ENCODE measurements around the gene SORCS2. TPM values are rescaled to one million over a fixed set of nuclear protein-coding genes. Genes with fewer than 3 reads are reported as not detected.

The SORCS2 gene
- total RNA-seq, 5 donors from 2014 or later (not counting 1 experiment from before 2014, with no cell fraction given) = 0.22 TPM; not detected in 4

DNA sequence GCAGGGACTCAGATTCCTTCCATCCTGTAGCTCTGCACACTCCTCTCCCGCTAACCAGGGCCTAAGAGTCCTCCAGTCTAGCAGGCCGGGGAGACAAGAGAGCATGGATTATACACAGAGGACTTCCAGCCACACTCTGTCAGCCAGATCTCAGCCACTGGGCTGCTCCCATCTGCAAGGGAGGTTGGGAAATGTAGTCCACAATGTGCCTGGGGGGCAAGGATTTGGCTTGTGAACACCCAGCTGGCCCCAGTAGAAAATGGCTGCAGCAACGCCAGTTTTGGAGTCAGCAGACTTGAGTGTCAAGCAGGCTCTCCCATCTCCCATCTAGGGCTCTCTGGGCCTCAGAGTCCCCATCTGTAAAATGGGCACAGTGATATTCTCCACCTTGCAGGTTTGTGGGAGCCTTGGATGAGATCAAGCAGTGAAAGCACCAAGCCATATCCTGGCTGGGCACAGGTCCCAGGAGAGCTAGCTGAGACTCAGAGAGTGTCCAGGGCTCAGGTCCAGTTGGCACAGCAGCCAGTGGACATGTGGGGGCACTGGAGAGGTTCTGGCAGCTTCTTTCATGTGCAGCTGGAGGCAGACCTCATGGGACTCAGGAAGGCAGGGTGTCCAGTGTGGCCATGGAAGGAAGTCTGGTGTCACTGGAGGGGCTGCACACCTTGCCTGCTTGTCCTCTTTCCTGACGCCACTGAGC, 227.8 kb downstream of the SORCS2 start:
- peaks cover 0 to 19% of the 10 kb centered on the region in 2 experiments for H3K27me3 ChIP-seq (replicated peaks in 1 of 2; ENCODE audit: control insufficient read depth in 2 of 2, extremely low read depth in 1 of 2, insufficient read depth in 2 of 2, low read length in 1 of 2)
- DNase-seq (peak in 1 of 35 experiments; percentile 1), ATAC-seq (replicated peaks in 1 of 4) (no peak)
- 44% methylated on average over 2 of the region's 4 CpGs for WGBS (ENCODE audit: insufficient coverage)
- ChIA-PET CTCF (no interaction called here), POLR2A (no interaction called here)
- Mint-ChIP-seq H3K27me3 (peaks cover 12% of the 10 kb centered on the region in 2 donors), H3K4me1 (no peaks in the 10 kb centered on the region), H3K27ac (no peak overlapping the region), H3K9me3 (peaks cover 0 to 8% (median 0%) of the 10 kb centered on the region in 3 donors), H3K36me3 (no peaks in the 10 kb centered on the region), H3K4me3 (no peak overlapping the region)
- H3K9me3 ChIP-seq = no peaks in the 10 kb centered on the region
- H3K4me1 ChIP-seq (ENCODE audit: control insufficient read depth in 1 of 2, extremely low read depth in 1 of 2, insufficient read depth in 2 of 2, low read length in 2 of 2) = no peaks in the 10 kb centered on the region
- no peak overlapping the region for H3K27ac ChIP-seq (ENCODE audit: low read length)
- H3K4me3 ChIP-seq (ENCODE audit: control insufficient read depth in 1 of 2, extremely low read depth in 1 of 2, low read length in 1 of 2) = no peak overlapping the region
- H3K36me3 ChIP-seq (ENCODE audit: control insufficient read depth in 2 of 2, extremely low read depth in 1 of 2, insufficient read depth in 1 of 2, low read length in 1 of 2) = no peaks in the 10 kb centered on the region

DNA sequence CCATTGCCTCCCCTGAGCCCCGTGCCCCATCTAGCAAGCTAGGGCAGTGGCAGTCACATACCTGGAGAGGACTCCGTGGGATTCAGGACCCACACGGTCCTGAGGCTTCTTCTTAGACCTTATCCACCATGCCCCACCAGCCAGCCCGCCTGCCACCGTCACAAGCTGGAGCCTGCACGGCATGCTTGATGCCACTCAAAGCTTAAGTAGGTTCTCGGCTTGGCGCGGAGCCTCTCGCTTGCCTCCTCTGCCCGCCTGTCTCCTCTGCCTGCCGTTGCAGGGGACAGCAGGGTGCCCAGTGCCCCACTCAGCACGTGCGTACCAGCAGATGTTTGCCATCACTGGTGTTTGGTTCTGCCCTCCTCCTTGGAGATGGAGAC, 228.3 kb downstream of the SORCS2 start:
- Histone ChIP-seq H3K4me1 (ENCODE audit: control insufficient read depth in 1 of 2, extremely low read depth in 1 of 2, insufficient read depth in 2 of 2, low read length in 2 of 2) (no peaks in the 10 kb centered on the region), H3K4me3 (ENCODE audit: control insufficient read depth in 1 of 2, extremely low read depth in 1 of 2, low read length in 1 of 2) (no peak overlapping the region), H3K9me3 (no peaks in the 10 kb centered on the region), H3K27me3 (replicated peaks in 1 of 2; ENCODE audit: control insufficient read depth in 2 of 2, extremely low read depth in 1 of 2, insufficient read depth in 2 of 2, low read length in 1 of 2) (peaks cover 0 to 19% of the 10 kb centered on the region in 2 experiments), H3K27ac (ENCODE audit: low read length) (no peak overlapping the region), H3K36me3 (ENCODE audit: control insufficient read depth in 2 of 2, extremely low read depth in 1 of 2, insufficient read depth in 1 of 2, low read length in 1 of 2) (no peaks in the 10 kb centered on the region)
- CTCF ChIA-PET = no interaction called here
- Mint-ChIP-seq H3K27ac (no peak overlapping the region), H3K9me3 (peaks cover 0 to 6% (median 0%) of the 10 kb centered on the region in 3 donors), H3K4me1 (no peaks in the 10 kb centered on the region), H3K36me3 (no peaks in the 10 kb centered on the region), H3K4me3 (no peak overlapping the region), H3K27me3 (peaks cover 9% of the 10 kb centered on the region in 2 donors)
- no peak for ATAC-seq (replicated peaks in 1 of 4)
- 75% methylated on average over 14 of the region's 14 CpGs for WGBS (ENCODE audit: insufficient coverage)
- peak in 1 of 35 experiments; percentile 22 for DNase-seq
- POLR2A ChIA-PET = no interaction called here

- H3K9me3 ChIP-seq = no peaks in the 10 kb centered on the region
- POLR2A ChIA-PET = no interaction called here
- no peaks in the 10 kb centered on the region for H3K36me3 ChIP-seq (ENCODE audit: control insufficient read depth in 2 of 2, extremely low read depth in 1 of 2, insufficient read depth in 1 of 2, low read length in 1 of 2)
- ATAC-seq (replicated peaks in 1 of 4) (no peak), DNase-seq (peak in 1 of 35 experiments; percentile 10)
- Mint-ChIP-seq H3K4me1 (no peaks in the 10 kb centered on the region), H3K9me3 (peaks cover 0 to 1% (median 0%) of the 10 kb centered on the region in 3 donors), H3K36me3 (no peaks in the 10 kb centered on the region), H3K27ac (no peak overlapping the region), H3K27me3 (peaks cover 4% of the 10 kb centered on the region in 2 donors), H3K4me3 (no peak overlapping the region)
- no peak overlapping the region for H3K27ac ChIP-seq (ENCODE audit: low read length)
- H3K4me3 ChIP-seq (ENCODE audit: control insufficient read depth in 1 of 2, extremely low read depth in 1 of 2, low read length in 1 of 2) = no peak overlapping the region
- H3K27me3 ChIP-seq (replicated peaks in 1 of 2; ENCODE audit: control insufficient read depth in 2 of 2, extremely low read depth in 1 of 2, insufficient read depth in 2 of 2, low read length in 1 of 2) = peaks cover 0 to 16% of the 10 kb centered on the region in 2 experiments
- CTCF ChIA-PET = no interaction called here
- no peaks in the 10 kb centered on the region for H3K4me1 ChIP-seq (ENCODE audit: control insufficient read depth in 1 of 2, extremely low read depth in 1 of 2, insufficient read depth in 2 of 2, low read length in 2 of 2)
- WGBS (ENCODE audit: insufficient coverage) = 85% methylated on average over 11 of the region's 24 CpGs
These were observed 229.2 kb downstream of the SORCS2 start for GRCh38 chr4:7421356-7422150.

- no peak overlapping the region for H3K27ac Mint-ChIP-seq
- H3K4me3 Mint-ChIP-seq = no peak overlapping the region
- POLR2A ChIA-PET = no interaction called here
- H3K27me3 Mint-ChIP-seq = peaks cover 4 to 6% of the 10 kb centered on the region in 2 donors
- Histone ChIP-seq H3K27me3 (replicated peaks in 1 of 2; ENCODE audit: control insufficient read depth in 2 of 2, extremely low read depth in 1 of 2, insufficient read depth in 2 of 2, low read length in 1 of 2) (peaks cover 0 to 22% of the 10 kb centered on the region in 2 experiments), H3K4me3 (ENCODE audit: control insufficient read depth in 1 of 2, extremely low read depth in 1 of 2, low read length in 1 of 2) (no peak overlapping the region), H3K4me1 (ENCODE audit: control insufficient read depth in 1 of 2, extremely low read depth in 1 of 2, insufficient read depth in 2 of 2, low read length in 2 of 2) (no peaks in the 10 kb centered on the region), H3K36me3 (ENCODE audit: control insufficient read depth in 2 of 2, extremely low read depth in 1 of 2, insufficient read depth in 1 of 2, low read length in 1 of 2) (no peaks in the 10 kb centered on the region), H3K9me3 (no peaks in the 10 kb centered on the region), H3K27ac (ENCODE audit: low read length) (no peak overlapping the region)
- no peaks in the 10 kb centered on the region for H3K9me3 Mint-ChIP-seq
- 85% methylated on average over 17 of the region's 19 CpGs for WGBS (ENCODE audit: insufficient coverage)
- DNase-seq (peak in 2 of 35 experiments; percentile 0 to 17), ATAC-seq (replicated peaks in 1 of 4) (no peak)
- H3K4me1 Mint-ChIP-seq = no peaks in the 10 kb centered on the region
- no peaks in the 10 kb centered on the region for H3K36me3 Mint-ChIP-seq
- CTCF ChIA-PET = no interaction called here
These were observed 230.0 kb downstream of the SORCS2 start for GRCh38 chr4:7422151-7422897.

DNA sequence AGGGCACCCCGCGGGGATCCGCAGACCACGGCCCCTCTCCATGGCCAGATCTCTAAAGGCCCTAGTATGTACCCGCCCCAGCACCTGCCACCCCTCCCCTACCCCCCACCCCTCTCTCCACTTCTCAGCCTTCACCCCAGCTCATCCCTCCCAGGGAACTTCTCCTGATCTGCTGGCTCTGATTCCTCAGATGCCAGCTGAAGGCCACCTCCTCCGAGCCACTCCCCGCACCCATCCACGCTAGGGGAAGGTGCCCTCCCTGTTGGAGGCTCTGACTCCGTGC, 230.5 kb downstream of the SORCS2 start:
- Histone ChIP-seq H3K36me3 (ENCODE audit: control insufficient read depth in 2 of 2, extremely low read depth in 1 of 2, insufficient read depth in 1 of 2, low read length in 1 of 2) (no peaks in the 10 kb centered on the region), H3K27ac (ENCODE audit: low read length) (no peak overlapping the region), H3K4me3 (ENCODE audit: control insufficient read depth in 1 of 2, extremely low read depth in 1 of 2, low read length in 1 of 2) (no peak overlapping the region), H3K4me1 (ENCODE audit: control insufficient read depth in 1 of 2, extremely low read depth in 1 of 2, insufficient read depth in 2 of 2, low read length in 2 of 2) (no peaks in the 10 kb centered on the region), H3K27me3 (replicated peaks in 1 of 2; ENCODE audit: control insufficient read depth in 2 of 2, extremely low read depth in 1 of 2, insufficient read depth in 2 of 2, low read length in 1 of 2) (peaks cover 0 to 24% of the 10 kb centered on the region in 2 experiments), H3K9me3 (no peaks in the 10 kb centered on the region)
- Mint-ChIP-seq H3K27me3 (peaks cover 5 to 8% of the 10 kb centered on the region in 2 donors), H3K27ac (no peak overlapping the region), H3K36me3 (no peaks in the 10 kb centered on the region), H3K9me3 (no peaks in the 10 kb centered on the region), H3K4me3 (no peak overlapping the region), H3K4me1 (no peaks in the 10 kb centered on the region)
- ChIA-PET POLR2A (no interaction called here), CTCF (no interaction called here)
- WGBS (ENCODE audit: insufficient coverage) = no CpG with 5 or more reads among the region's 9 CpGs
- no peak for ATAC-seq (replicated peaks in 1 of 4)
- no peak for DNase-seq

- Histone ChIP-seq H3K36me3 (ENCODE audit: control insufficient read depth in 2 of 2, extremely low read depth in 1 of 2, insufficient read depth in 1 of 2, low read length in 1 of 2) (no peaks in the 10 kb centered on the region), H3K4me1 (ENCODE audit: control insufficient read depth in 1 of 2, extremely low read depth in 1 of 2, insufficient read depth in 2 of 2, low read length in 2 of 2) (no peaks in the 10 kb centered on the region), H3K27ac (ENCODE audit: low read length) (no peak overlapping the region), H3K4me3 (ENCODE audit: control insufficient read depth in 1 of 2, extremely low read depth in 1 of 2, low read length in 1 of 2) (no peak overlapping the region), H3K27me3 (replicated peaks in 1 of 2; ENCODE audit: control insufficient read depth in 2 of 2, extremely low read depth in 1 of 2, insufficient read depth in 2 of 2, low read length in 1 of 2) (peaks cover 0 to 20% of the 10 kb centered on the region in 2 experiments), H3K9me3 (no peaks in the 10 kb centered on the region)
- DNase-seq (peak in 2 of 35 experiments; percentile 1 to 14), ATAC-seq (replicated peaks in 1 of 4) (no peak)
- H3K4me1 Mint-ChIP-seq = no peaks in the 10 kb centered on the region
- H3K9me3 Mint-ChIP-seq = no peaks in the 10 kb centered on the region
- H3K27me3 Mint-ChIP-seq = peaks cover 5 to 8% of the 10 kb centered on the region in 2 donors
- WGBS (ENCODE audit: insufficient coverage) = 45% methylated on average over 2 of the region's 5 CpGs
- ChIA-PET POLR2A (no interaction called here), CTCF (no interaction called here)
- no peak overlapping the region for H3K27ac Mint-ChIP-seq
- no peak overlapping the region for H3K4me3 Mint-ChIP-seq
- H3K36me3 Mint-ChIP-seq = no peaks in the 10 kb centered on the region
These were observed 231.1 kb downstream of the SORCS2 start for GRCh38 chr4:7423391-7423790.
